Measurements from ENCODE around the gene UNK.
"Not testable (repeated sequence)": the region's sequence is repeated elsewhere in the genome, so short reads cannot be mapped to it uniquely, and the experiment has no call there.

Gene UNK

GRCh38 chr17:75754378-75755204, 30.0 kb upstream of the UNK start:
- DNase-seq: no peak

GRCh38 chr17:75755205-75755901, 29.3 kb upstream of the UNK start:
- DNase-seq: no peak

GRCh38 chr17:75755990-75756389, 28.6 kb upstream of the UNK start:
- DNase-seq: no peak

- no peak for DNase-seq
Observed at GRCh38 chr17:75756451-75757085, 28.0 kb upstream of the UNK start.

- no peak for DNase-seq
Observed at GRCh38 chr17:75757086-75757681, 27.4 kb upstream of the UNK start.

GRCh38 chr17:75758131-75758905, 26.3 kb upstream of the UNK start:
- DNase-seq: no peak

- no peak for DNase-seq
Observed at GRCh38 chr17:75759457-75759856, 25.1 kb upstream of the UNK start.

GRCh38 chr17:75759978-75760640, 24.5 kb upstream of the UNK start:
- DNase-seq: not testable (repeated sequence)

- no peak for DNase-seq
Observed at GRCh38 chr17:75762513-75763268, 21.9 kb upstream of the UNK start.

GRCh38 chr17:75763269-75763607, 21.4 kb upstream of the UNK start:
- no peak for DNase-seq

- no peak for DNase-seq
Observed at GRCh38 chr17:75763613-75764416, 20.8 kb upstream of the UNK start.

GRCh38 chr17:75764417-75764710, 20.2 kb upstream of the UNK start:
- no peak for DNase-seq

GRCh38 chr17:75764711-75765421, 19.7 kb upstream of the UNK start, which contains the start of gene GALK1:
Gene GALK1, minus strand, starts transcription at chr17:75765192. Its CDS starts 56 bp downstream, at chr17:75765136.
- peak; percentile 56 for DNase-seq

GRCh38 chr17:75765981-75766380, 18.6 kb upstream of the UNK start:
- no peak for DNase-seq

GRCh38 chr17:75767881-75768280, 16.7 kb upstream of the UNK start:
- DNase-seq: no peak

- no peak for DNase-seq
Observed at GRCh38 chr17:75769536-75769935, 15.1 kb upstream of the UNK start.

GRCh38 chr17:75771334-75772281, 13.0 kb upstream of the UNK start:
- no peak for DNase-seq

GRCh38 chr17:75773121-75773807, 11.3 kb upstream of the UNK start:
- no peak for DNase-seq

Measured in COR-L47 (cell line).